Ovary (tissue), 9 donors: Measurements from ENCODE around the gene LILRA6. TPM values are rescaled to one million over a fixed set of nuclear protein-coding genes. Genes with fewer than 3 reads are reported as not detected.
A peak's percentile ranks its signal among the peaks of the same experiment; 100 is the strongest.

Experiments used
- DNase-seq, 5 donors: peaks; one replicate each; pipeline ENCODE4 v3.0.0-alpha.2; 2019 to 2020
- H3K27ac ChIP-seq, 2 donors: fragments of 200-600 bp; one replicate each; pipeline versions ENCODE4 v1.5.1 to v1.8.0; 2019 to 2022
- H3K27me3 ChIP-seq: fragments of 200-600 bp; one replicate; pipeline ENCODE4 v1.8.0; 2022
- H3K36me3 ChIP-seq: fragments of 200-600 bp; sonication (generic); one replicate; pipeline ENCODE4 v1.5.1; 2019
- H3K4me1 ChIP-seq: one replicate; pipeline ENCODE4 v1.8.1; 2013; ENCODE audit warnings: mild to moderate bottlenecking, moderate library complexity; ENCODE audit not compliant: insufficient read depth
- H3K4me3 ChIP-seq: fragments of 200-600 bp; sonication (generic); one replicate; pipeline ENCODE4 v1.5.1; 2017
- H3K9me3 ChIP-seq, 2 donors: fragments of 200-600 bp in 1 of 2; sonication (generic) in 1 of 2; one replicate each; pipeline versions ENCODE4 v1.5.1 to v1.8.1; 2013 to 2019; ENCODE audit warnings: mild to moderate bottlenecking in 1 of 2, moderate library complexity in 1 of 2
- EP300 ChIP-seq: sonication (generic); formaldehyde crosslinking; IDR thresholded peaks from one replicate; pipeline ENCODE4 v1.6.1; 2017; ENCODE audit warnings: antibody characterized with exemption
- POLR2A ChIP-seq: fragments of 450-650 bp; IDR thresholded peaks from one replicate; pipeline ENCODE4 v1.6.1; 2017; ENCODE audit warnings: antibody characterized with exemption, mild to moderate bottlenecking, moderate library complexity
- WGBS, 3 donors: extraction: QIAGEN DNeasy Blood & Tissue Kit in 1 of 3; methylation state at CpG; one replicate each; pipeline versions ENCODE4 v1.1.5 to v1.1.7; 2013 to 2017; 5-methylcytosine and 5-hydroxymethylcytosine counted together
- intact Hi-C, 4 donors: fragments of 100-400 bp; cut with DNase I; formaldehyde crosslinking; loops; one replicate each; pipeline versions ENCODE4 v1.11.0 to v1.15.1; 2022 to 2023
- polyA plus RNA-seq, 2 donors: library from polyadenylated mRNA; stranded (reverse); fragments of 200-250 nt in 1 of 2; fragments of 350-450 nt in 1 of 2; fragmentation: Illumina TruSeq in 1 of 2; extraction: RNeasy Lipid Tissue Mini Kit (QIAGEN cat#74804) in 1 of 2; gene quantifications; one replicate each; pipeline ENCODE4 v1.2.3, GENCODE V29; 2013 to 2014
- total RNA-seq, 7 donors: library from RNA; depleted of rRNA in 2 of 7; stranded (reverse); fragments of >200 nt in 2 of 7; fragmentation: NEBNext Ultra II Directional in 3 of 7; extraction: Animal tissue kit (Norgen Biotek cat#: 25700) in 3 of 7; gene quantifications; one replicate each; pipeline versions ENCODE4 v1.1.0 to v1.2.4, GENCODE V29; 2016 to 2023
- TF ChIP-seq, protein P1 (sequence below), 3 donors: fragments of 450-650 bp in 2 of 3; fragments of 200-600 bp in 1 of 3; IDR thresholded peaks; one replicate each; pipeline versions ENCODE4 v1.5.1 to v1.8.0; 2016 to 2022; ENCODE audit warnings: antibody characterized with exemption in 3 of 3, mild to moderate bottlenecking in 1 of 3
- donor health status: DM: no; HTN: no; CAD: no; lungs with moderate emphysema.
- donor health status: DM: no; HTN: no; CAD: no.
- donor health status: Bipolar disorder and iron deficiency.
- donor health status: DM: yes; HTN: yes; CAD: no.
- donor health status: DM: no; HTN: no; CAD: no.
- donor health status: DM: yes; HTN: yes; CAD: no.

The LILRA6 gene
- total and polyA plus RNA-seq, 9 donors = 0.61 to 2.7 (median 1.2) TPM

DNA sequence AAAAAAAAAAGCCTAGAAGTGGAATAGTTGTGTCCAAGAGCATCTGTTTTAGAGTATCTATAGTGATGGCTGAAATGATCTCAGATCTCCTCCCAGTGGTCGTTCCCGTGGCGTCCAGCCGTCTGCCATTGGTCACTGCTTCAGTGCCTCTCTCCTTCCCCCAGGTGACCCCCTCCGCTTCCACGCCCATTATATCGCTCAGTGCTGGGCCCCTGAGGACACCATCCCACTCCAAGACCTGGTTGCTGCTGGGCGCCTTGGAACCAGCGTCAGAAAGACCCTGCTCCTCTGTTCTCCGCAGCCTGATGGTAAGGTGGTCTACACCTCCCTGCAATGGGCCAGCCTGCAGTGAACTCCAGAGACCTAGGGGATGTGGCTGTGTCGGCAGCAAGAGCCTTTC, 49.6 kb downstream of the LILRA6 start:
- Histone ChIP-seq H3K27me3 (no peaks in the 10 kb centered on the region), H3K9me3 (no peaks in the 10 kb centered on the region), H3K27ac (no peak overlapping the region), H3K36me3 (no peaks in the 10 kb centered on the region), H3K4me1 (peaks cover 6% of the 10 kb centered on the region), H3K4me3 (no peak overlapping the region)
- WGBS, 3 donors = 88 to 90% (median 89%) methylated on average over 11 of the region's 11 CpGs
- intact Hi-C loops = no loop called here
- DNase-seq = peak in 1 of 5 donors; percentile 40
- TF ChIP-seq, protein P1, sequence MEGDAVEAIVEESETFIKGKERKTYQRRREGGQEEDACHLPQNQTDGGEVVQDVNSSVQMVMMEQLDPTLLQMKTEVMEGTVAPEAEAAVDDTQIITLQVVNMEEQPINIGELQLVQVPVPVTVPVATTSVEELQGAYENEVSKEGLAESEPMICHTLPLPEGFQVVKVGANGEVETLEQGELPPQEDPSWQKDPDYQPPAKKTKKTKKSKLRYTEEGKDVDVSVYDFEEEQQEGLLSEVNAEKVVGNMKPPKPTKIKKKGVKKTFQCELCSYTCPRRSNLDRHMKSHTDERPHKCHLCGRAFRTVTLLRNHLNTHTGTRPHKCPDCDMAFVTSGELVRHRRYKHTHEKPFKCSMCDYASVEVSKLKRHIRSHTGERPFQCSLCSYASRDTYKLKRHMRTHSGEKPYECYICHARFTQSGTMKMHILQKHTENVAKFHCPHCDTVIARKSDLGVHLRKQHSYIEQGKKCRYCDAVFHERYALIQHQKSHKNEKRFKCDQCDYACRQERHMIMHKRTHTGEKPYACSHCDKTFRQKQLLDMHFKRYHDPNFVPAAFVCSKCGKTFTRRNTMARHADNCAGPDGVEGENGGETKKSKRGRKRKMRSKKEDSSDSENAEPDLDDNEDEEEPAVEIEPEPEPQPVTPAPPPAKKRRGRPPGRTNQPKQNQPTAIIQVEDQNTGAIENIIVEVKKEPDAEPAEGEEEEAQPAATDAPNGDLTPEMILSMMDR (IDR thresholded peaks at IDR 0.05) = no peak
- TF ChIP-seq POLR2A (no peak), EP300 (no peak)

DNA sequence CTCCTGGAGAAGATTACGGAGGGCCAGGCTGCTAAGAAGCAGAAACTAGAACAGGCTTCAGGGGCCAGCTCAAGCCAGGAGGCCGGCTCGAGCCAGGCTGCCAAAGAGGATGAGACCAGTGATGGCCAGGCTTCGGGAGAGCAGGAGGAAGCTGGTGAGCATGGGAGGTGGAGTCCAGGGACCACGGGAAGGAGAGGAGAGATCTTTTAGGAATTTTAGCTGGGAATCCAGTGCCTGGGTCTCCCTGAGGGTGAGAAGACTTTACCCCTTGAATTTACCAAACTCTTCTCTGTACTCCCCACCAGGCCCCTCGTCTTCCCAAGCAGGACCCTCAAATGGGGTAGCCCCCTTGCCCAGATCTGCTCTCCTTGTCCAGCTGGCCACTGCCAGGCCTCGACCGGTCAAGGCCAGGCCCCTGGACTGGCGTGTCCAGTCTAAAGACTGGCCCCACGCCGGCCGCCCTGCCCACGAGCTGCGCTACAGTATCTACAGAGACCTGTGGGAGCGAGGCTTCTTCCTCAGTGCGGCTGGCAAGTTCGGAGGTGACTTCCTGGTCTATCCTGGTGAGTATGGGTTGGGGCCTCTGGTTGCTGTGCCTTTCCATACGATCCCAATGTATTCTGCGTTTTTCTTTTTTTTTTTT, 50.7 kb downstream of the LILRA6 start:
- no peaks in the 10 kb centered on the region for H3K9me3 ChIP-seq
- DNase-seq = peak in 3 of 5 donors; percentile 52 to 59 (median 54)
- peaks cover 6% of the 10 kb centered on the region for H3K4me1 ChIP-seq
- H3K27me3 ChIP-seq = no peaks in the 10 kb centered on the region
- H3K27ac ChIP-seq = peak overlapping the region; percentile 96 to 100
- intact Hi-C loops = no loop called here
- peak overlapping the region; percentile 66 for H3K4me3 ChIP-seq
- TF ChIP-seq, protein P1 (IDR thresholded peaks at IDR 0.05) = no peak
- TF ChIP-seq POLR2A (no peak), EP300 (no peak)
- WGBS, 3 donors = 41 to 54% (median 44%) methylated on average over 19 of the region's 19 CpGs
- no peaks in the 10 kb centered on the region for H3K36me3 ChIP-seq

DNA sequence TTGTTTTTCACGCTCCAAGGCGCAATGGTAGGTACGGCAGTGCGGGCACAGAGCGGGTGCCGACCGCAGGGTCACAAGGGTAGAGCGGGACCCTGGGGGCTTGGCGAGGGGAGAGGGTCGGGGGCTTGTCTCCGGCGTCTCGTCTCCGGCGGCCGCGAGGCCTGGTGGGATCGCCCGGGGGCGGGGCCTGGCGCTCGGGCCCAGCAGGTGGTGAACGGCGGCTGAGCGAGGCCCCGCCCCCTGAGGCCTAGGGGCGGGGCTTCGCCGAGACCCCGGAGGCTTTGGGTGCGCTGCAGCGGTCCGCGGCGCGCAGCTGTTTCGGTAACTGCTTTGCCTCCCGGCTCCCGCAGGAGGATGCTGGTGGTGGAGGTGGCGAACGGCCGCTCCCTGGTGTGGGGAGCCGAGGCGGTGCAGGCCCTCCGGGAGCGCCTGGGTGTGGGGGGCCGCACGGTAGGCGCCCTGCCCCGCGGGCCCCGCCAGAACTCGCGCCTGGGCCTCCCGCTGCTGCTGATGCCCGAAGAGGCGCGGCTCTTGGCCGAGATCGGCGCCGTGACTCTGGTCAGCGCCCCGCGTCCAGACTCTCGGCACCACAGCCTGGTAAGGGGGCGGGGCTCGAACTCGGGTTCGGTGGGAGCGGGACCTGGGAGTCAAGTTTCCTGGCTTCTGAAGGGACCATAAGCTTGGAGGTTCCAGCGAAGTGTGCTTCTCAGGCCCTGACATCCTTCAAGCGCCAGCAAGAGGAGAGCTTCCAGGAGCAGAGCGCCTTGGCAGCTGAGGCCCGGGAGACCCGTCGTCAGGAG, 51.4 kb downstream of the LILRA6 start, which contains the start of gene TSEN34:
Gene TSEN34 (plus strand): TSS at position 298 of the 800 bp plus-strand sequence. CDS start 57 bp downstream, at position 355.
- peak within 1 kb of the TSS; percentile 66 for H3K4me3 ChIP-seq
- H3K27me3 ChIP-seq = no peaks in the 10 kb centered on the region
- H3K9me3 ChIP-seq = no peaks in the 10 kb centered on the region
- TF ChIP-seq POLR2A (peak; percentile 83), EP300 (no peak)
- TF ChIP-seq, protein P1 (IDR thresholded peaks at IDR 0.05) = peak in 1 of 3 donors; percentile 23
- intact Hi-C loops = no loop called here
- peak; percentile 90 to 95 (median 93) for DNase-seq
- peaks cover 6% of the 10 kb centered on the region for H3K4me1 ChIP-seq
- 1 to 2% (median 1%) methylated on average over 35 to 77 of the region's 77 CpGs for WGBS, 3 donors
- H3K27ac ChIP-seq = peak within 1 kb of the TSS; percentile 96 to 100
- no peaks in the 10 kb centered on the region for H3K36me3 ChIP-seq

DNA sequence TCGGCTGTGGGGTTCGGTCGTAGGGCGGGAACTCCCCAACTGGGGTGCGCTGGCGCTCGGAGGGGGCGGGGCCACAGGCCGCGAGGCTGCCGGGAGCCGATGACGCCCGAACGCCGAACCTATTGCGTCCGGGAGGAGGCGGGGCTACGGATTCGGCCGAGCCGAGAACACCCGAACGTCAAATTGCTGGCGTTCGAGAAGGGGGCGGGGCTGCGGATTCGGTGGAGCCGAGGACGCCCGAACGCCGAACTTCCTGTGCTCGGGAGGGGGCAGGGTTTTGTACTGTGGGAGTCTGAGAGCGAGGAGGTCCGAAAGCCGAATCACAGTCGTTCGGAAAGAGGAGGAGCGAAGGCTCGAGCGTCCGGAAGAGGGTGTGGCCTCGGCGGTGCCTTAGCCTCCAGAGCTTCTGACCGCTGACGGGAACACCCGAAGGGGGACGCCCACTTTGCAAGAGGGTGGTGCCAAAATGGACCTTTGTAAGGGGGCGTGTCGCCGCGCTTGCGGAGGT, 52.0 kb downstream of the LILRA6 start:
- peak; percentile 100 for DNase-seq
- H3K27ac ChIP-seq = peak overlapping the region; percentile 96 to 100
- TF ChIP-seq POLR2A (no peak), EP300 (peak; percentile 24)
- intact Hi-C loops = no loop called here
- H3K27me3 ChIP-seq = no peaks in the 10 kb centered on the region
- no peaks in the 10 kb centered on the region for H3K9me3 ChIP-seq
- WGBS, 3 donors = 0 to 1% (median 1%) methylated on average over 43 to 56 of the region's 56 CpGs
- peak overlapping the region; percentile 66 for H3K4me3 ChIP-seq
- no peaks in the 10 kb centered on the region for H3K36me3 ChIP-seq
- peaks cover 6% of the 10 kb centered on the region for H3K4me1 ChIP-seq
